ENCODE measurements around the gene GPR65.
A peak's percentile ranks its signal among the peaks of the same experiment; 100 is the strongest.

Gene GPR65

GRCh38 chr14:88005050-88005481 is at the start of gene GPR65:
TSS of gene GPR65 (plus strand) at chr14:88005135. CDS start at chr14:88010848, 5,713 bp downstream.
- peak; percentile 27 for DNase-seq

- DNase-seq: no peak
These were observed 49.4 kb upstream of the GPR65 start for GRCh38 chr14:87955501-87955900.

- no peak for DNase-seq
These were observed 44.7 kb upstream of the GPR65 start for GRCh38 chr14:87960013-87960787.

DNA sequence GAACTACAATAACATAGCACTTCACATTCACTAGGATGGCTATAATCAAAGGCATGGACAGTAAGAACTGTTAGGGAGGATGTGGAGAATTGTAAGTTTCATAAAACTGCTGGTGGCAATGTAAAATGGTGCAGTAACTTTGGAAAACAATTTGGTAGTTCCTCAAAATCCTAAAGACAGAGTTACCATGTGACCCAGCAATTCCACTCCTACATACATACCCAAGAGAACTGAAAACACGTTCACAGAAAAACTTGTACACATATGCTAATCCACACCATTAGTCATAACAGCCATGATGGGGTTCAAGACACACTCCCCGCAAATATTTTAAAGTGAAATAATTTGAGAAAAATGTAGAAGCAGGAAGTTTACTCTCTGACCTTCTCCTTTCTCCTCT is 43.7 kb upstream of the GPR65 start:
- DNase-seq: no peak

DNA sequence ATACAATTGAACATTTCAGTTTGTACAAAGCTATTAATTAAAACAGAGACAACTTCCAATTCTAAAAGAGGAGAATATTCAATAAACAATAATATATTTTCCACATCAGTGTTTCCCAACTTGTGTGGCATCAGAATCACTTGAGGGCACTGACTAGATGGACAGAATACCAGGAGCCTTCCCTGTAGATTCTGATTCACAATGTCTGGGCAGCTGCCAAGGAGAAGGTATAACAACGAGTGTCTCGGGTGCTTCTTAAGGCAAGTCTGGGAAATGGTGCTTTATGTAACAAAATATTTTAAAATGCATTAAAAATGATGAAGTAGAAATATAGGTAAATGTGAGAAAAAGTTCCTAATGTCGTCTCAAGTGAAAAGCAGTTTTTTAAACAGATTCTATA is 38.1 kb upstream of the GPR65 start:
- DNase-seq: no peak

DNA sequence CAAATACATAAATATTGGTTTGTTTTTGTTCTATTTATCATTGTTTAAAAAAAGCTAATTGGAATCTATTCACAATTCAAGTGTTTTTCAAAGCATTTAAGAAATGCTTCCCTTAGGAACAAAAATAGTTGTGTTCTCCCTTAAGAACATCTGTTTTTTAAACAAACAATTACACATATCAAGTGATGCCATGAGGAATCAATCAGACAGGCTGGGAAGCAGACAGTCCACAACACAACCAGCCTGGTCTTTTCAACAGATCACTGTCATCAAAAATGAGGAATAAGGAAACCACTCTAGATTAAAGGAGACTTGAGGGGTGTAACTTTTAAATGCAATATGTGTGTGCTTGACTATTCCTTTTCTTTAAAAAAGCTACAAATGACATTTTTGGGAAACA is 37.4 kb upstream of the GPR65 start:
- DNase-seq: no peak

- no peak for DNase-seq
These were observed 33.9 kb upstream of the GPR65 start for GRCh38 chr14:87971010-87971409.

- no peak for DNase-seq
These were observed 29.3 kb upstream of the GPR65 start for GRCh38 chr14:87975636-87976035.

GRCh38 chr14:87979689-87980088 is 25.2 kb upstream of the GPR65 start:
- no peak for DNase-seq

GRCh38 chr14:87989221-87989955 is 15.5 kb upstream of the GPR65 start:
- no peak for DNase-seq

- no peak for DNase-seq
These were observed 15.0 kb upstream of the GPR65 start for GRCh38 chr14:87989956-87990299.

DNA sequence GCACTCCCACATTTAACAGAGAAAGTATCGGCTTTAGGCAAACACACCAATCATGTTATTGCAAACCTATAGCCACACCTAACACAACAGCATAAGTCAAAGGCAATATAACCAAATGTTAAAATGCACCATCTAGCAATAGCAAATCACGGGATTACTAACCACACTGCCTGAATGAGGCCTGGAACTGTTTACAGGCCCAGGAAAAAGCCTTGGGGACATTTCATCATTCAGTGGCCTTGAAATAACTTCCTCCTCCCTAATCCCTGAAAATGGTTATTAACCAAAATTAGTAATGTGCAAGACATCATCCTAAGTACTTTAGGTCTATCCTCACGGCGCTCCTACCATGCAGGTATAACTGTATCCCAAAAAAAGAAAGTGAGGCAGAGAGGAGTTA is 14.3 kb upstream of the GPR65 start:
- DNase-seq: no peak

DNA sequence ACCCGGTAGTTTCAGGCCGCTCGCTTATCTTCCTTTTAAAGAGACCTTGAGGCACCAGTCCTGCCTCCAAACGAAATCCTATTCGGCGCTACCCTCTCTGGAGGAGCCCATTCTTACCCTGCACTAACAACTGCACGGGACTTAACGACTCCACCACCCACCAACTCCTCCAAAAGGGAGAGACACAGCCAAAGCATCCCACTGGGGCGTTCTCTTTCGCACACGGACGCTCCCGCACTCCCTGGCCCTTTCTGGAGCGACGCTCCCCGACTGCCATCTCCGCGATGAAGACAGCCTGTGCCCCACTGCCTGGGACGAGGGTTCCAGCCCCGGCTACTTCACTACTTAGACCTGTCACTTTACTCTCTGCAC is 12.6 kb upstream of the GPR65 start:
- DNase-seq: no peak

DNA sequence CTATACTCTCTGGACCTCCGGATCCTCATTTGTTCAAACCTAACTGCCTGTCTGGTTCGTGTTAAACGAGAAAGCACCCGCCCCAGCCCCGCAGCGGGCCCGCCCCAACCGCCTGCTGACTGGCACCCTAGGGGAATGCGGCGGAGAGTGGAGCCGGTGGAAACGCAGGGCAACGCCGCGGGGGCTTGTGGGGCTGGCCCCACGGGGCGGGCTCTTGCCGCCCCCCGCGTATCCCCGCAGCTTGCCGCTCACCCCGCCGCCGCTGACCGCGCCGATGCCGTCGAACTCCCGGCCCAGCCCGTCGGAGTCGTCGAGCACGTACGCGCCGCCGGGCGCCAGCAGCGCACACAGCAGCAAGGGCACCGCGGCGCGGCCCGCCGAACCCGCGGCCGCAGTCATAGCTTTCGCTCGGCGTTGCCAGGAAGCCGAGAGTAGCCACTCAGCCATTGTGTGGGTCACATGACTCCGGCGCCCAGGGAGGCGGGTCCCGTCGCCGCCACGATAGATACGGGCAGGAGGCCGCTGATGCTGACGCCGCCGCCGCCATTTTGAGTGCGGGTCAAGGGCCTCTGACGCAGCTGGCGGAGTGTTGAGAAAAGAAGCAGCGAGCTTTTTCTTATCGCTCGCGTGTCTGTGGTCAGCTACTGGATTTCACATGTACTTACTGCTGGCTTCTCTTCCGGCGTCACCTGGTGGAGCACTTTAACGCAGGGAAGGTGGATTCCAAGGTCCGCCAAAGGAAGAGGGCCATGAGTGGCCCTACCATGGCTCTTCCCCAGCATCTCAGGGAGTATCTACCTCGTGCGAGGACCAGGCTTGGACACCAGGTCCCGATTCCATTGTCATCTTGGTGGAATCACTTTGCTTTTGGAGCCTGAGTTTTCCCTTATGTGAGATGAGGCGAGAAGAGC is 12.0 kb upstream of the GPR65 start, which contains the start of gene GALC:
Gene GALC, minus strand, starts transcription at position 465 of the 911 bp plus-strand sequence. Its CDS starts 18 bp downstream, at position 447.
- peak; percentile 44 for DNase-seq

GRCh38 chr14:87994974-87995373 is 10.0 kb upstream of the GPR65 start:
- DNase-seq: no peak

GRCh38 chr14:87995500-87996290 is 9.2 kb upstream of the GPR65 start:
- DNase-seq: no peak

DNA sequence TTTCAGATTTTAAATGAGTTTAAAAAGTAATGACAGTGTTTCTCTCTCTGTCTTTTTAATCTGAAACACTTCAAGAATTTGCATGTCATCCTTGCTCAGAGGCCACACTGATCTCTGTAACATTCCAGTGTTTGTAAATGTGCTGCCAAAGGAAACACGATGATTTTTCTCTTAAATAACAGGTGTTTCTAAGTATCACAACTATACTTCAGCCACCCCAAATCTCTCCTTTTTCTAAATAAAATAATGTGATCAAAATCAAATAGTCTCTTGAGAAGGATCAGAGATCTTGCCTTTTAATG is 8.7 kb upstream of the GPR65 start:
- DNase-seq: no peak

DNA sequence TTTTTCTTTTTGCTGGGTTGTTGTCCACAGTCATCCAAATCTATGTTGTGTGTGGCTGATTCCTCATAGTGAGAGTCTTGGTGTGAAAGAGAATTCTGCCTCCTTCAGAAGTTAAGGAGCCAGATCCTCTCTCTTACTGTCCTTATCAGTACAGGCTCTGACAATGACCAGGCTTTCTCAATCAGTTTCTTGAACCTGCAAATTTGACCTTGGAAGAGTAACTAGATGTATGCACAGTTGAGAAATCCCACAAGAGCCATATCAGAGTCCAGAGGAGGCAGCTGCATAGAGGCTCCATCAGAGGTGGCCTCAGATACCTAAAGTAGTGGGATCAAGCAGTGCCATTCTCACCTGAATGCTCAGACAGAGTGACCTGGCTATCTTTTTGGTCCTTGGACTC is 6.5 kb upstream of the GPR65 start:
- no peak for DNase-seq

DNA sequence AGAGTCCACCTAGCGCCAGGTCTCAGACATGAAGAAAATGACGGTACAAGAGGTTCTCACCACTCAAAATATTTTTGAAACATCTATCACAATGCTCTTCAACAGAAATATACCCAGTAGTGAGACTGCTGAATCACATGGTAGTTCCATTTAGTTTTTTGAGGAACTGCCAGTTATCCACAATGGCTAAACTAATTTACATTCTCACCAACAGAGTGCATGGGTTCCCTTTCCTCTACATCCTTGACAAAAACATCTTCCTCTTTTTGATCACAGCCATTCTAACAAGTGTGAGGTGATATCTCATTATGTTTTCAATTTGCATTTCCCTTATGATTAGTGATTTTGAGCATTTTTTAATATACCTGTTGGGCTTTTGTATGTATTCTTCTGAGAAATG is 5.7 kb upstream of the GPR65 start:
- peak; percentile 52 for DNase-seq

GRCh38 chr14:88002421-88003075 is 2.4 kb upstream of the GPR65 start:
- DNase-seq: peak; percentile 53

DNA sequence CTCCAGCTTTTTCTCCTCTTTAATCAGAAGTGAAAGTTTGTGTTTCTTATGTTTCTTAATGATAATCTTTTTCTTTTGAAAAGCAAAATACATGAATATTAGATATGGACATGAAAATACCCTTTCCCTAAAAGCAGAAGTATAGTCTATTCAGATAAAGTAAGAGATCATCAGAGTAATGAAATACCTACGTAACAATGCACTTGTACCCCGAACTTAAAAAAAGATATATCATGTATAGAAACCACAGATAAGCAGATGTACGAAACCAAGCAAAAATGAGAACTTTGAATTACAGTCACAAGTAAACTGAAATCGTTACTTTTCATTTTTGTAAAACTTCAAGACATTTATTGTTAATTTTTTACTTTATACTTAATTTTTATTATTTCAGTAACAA is 1.5 kb upstream of the GPR65 start:
- DNase-seq: no peak

- no peak for DNase-seq
These were observed 364 bp upstream of the GPR65 start for GRCh38 chr14:88004506-88005036.

Measured in SIG-M5 (cell line).